SK-N-SH treated with all-trans-retinoic acid at 6 μM for 48 hours (cell line): ENCODE measurements around the gene SMCHD1.

Experiments used
- ATAC-seq: fragments of 200-7000 bp; cut with Tn5 transposase; 3 replicates; pipeline ENCODE4 v1.9.1; 2020; ENCODE audit warnings: mild to moderate bottlenecking, moderate library complexity
- ARNTL ChIP-seq: fragments of 450-650 bp; formaldehyde crosslinking; IDR thresholded peaks from 2 replicates; pipeline ENCODE4 v1.5.0; 2020; ENCODE audit warnings: low read depth, mild to moderate bottlenecking, moderate library complexity, borderline replicate concordance
- BACH2 ChIP-seq: fragments of 250-450 bp; sonication (Bioruptor Pico); IDR thresholded peaks from 2 replicates; pipeline ENCODE4 v1.9.0; 2021; ENCODE audit warnings: mild to moderate bottlenecking, borderline replicate concordance
- CSDC2 ChIP-seq: fragments of 250-450 bp; sonication (Bioruptor Pico); IDR thresholded peaks from 2 replicates; pipeline ENCODE4 v1.5.0; 2020; ENCODE audit warnings: mild to moderate bottlenecking, moderate library complexity
- ESRRG ChIP-seq: fragments of 250-450 bp; sonication (Bioruptor Pico); IDR thresholded peaks from 2 replicates; pipeline ENCODE4 v1.6.1; 2021; ENCODE audit warnings: mild to moderate bottlenecking
- GLIS3 ChIP-seq: fragments of 250-450 bp; sonication (Bioruptor Pico); IDR thresholded peaks from 2 replicates; pipeline ENCODE4 v1.5.0; 2020; ENCODE audit warnings: mild to moderate bottlenecking, moderate library complexity
- ISL1 ChIP-seq: fragments of 250-450 bp; sonication (Bioruptor Pico); IDR thresholded peaks from 2 replicates; pipeline ENCODE4 v2.1.2; 2022; ENCODE audit warnings: mild to moderate bottlenecking, moderate library complexity
- OSR1 ChIP-seq: fragments of 250-450 bp; sonication (Bioruptor Pico); IDR thresholded peaks from 2 replicates; pipeline ENCODE4 v1.8.0; 2022; ENCODE audit warnings: moderate library complexity, mild to moderate bottlenecking, inconsistent platforms
- PATZ1 ChIP-seq: fragments of 250-450 bp; sonication (Bioruptor Pico); IDR thresholded peaks from 2 replicates; pipeline ENCODE4 v1.8.0; 2020; ENCODE audit warnings: mild to moderate bottlenecking, moderate library complexity, borderline replicate concordance
- POU6F1 ChIP-seq: fragments of 250-450 bp; sonication (Bioruptor Pico); IDR thresholded peaks from 2 replicates; pipeline ENCODE4 v1.8.0; 2021; ENCODE audit warnings: low read depth, mild to moderate bottlenecking, moderate library complexity, borderline replicate concordance
- PPARA ChIP-seq: fragments of 250-450 bp; sonication (Bioruptor Pico); IDR thresholded peaks from 2 replicates; pipeline ENCODE4 v1.5.0; 2020; ENCODE audit warnings: mild to moderate bottlenecking, borderline replicate concordance
- RARB ChIP-seq: fragments of 250-450 bp; sonication (Bioruptor Pico); IDR thresholded peaks from 2 replicates; pipeline ENCODE4 v1.8.0; 2021; ENCODE audit warnings: mild to moderate bottlenecking, moderate library complexity
- TCF4 ChIP-seq: fragments of 250-450 bp; sonication (Bioruptor Pico); IDR thresholded peaks from 2 replicates; pipeline ENCODE4 v1.8.0; 2021; ENCODE audit warnings: mild to moderate bottlenecking, moderate library complexity, borderline replicate concordance
- TOX ChIP-seq: fragments of 250-450 bp; sonication (Bioruptor Pico); IDR thresholded peaks from 2 replicates; pipeline ENCODE4 v1.8.0; 2021; ENCODE audit warnings: mild to moderate bottlenecking, moderate library complexity, borderline replicate concordance
- ZC3H10 ChIP-seq: fragments of 250-450 bp; sonication (Bioruptor Pico); IDR thresholded peaks from 2 replicates; pipeline ENCODE4 v1.5.1; 2021; ENCODE audit warnings: mild to moderate bottlenecking, moderate library complexity
- ZFP3 ChIP-seq: fragments of 250-450 bp; sonication (Bioruptor Pico); IDR thresholded peaks from 2 replicates; pipeline ENCODE4 v1.5.0; 2020; ENCODE audit warnings: mild to moderate bottlenecking, moderate library complexity
- ZFP30 ChIP-seq: fragments of 450-650 bp; formaldehyde crosslinking; IDR thresholded peaks from 2 replicates; pipeline ENCODE4 v1.5.0; 2022; ENCODE audit warnings: mild to moderate bottlenecking, moderate library complexity
- ZNF565 ChIP-seq: fragments of 450-650 bp; formaldehyde crosslinking; conservative IDR thresholded peaks from 2 replicates; pipeline ENCODE4 v1.5.0; 2020; ENCODE audit warnings: low read depth, mild to moderate bottlenecking, moderate library complexity
- ZNF70 ChIP-seq: fragments of 450-650 bp; formaldehyde crosslinking; IDR thresholded peaks from 2 replicates; pipeline ENCODE4 v1.5.0; 2020; ENCODE audit warnings: mild to moderate bottlenecking, moderate library complexity
- ZNF8 ChIP-seq: fragments of 450-650 bp; formaldehyde crosslinking; IDR thresholded peaks from 2 replicates; pipeline ENCODE4 v1.5.0; 2020; ENCODE audit warnings: mild to moderate bottlenecking, moderate library complexity
- TF ChIP-seq, protein P1 (sequence below): fragments of 250-450 bp; sonication (Bioruptor Pico); IDR thresholded peaks from 2 replicates; pipeline ENCODE4 v1.5.1; 2021; ENCODE audit warnings: mild to moderate bottlenecking, moderate library complexity
- TF ChIP-seq, protein P2 (sequence below): fragments of 250-450 bp; sonication (Bioruptor Pico); IDR thresholded peaks from 2 replicates; pipeline ENCODE4 v1.5.1; 2020; ENCODE audit warnings: low read depth, mild to moderate bottlenecking, moderate library complexity

SMCHD1 gene

DNA sequence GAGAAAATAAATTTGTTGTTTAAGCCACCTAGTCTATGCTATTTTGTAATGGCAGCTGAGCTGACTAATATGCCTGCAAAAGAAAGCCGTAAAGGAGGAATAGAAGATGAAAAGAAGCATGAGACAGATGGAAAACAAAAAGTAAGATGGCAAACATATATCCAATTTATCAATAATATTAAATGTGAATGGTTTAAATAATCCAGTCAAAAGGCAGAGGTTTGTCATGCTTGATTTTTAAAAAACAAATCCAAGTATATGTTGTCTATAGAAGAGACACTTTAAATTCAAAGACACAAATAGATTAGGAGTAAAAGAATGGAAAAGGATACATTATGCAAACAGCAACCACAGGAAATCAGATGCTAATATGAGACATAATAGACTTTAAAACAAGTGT, 155.9 kb downstream of the SMCHD1 start:
- ATAC-seq = no peak
- TF ChIP-seq ISL1 = no peak
- no peak for TF ChIP-seq ZNF70
- TF ChIP-seq, all 23 proteins: peak for 0

DNA sequence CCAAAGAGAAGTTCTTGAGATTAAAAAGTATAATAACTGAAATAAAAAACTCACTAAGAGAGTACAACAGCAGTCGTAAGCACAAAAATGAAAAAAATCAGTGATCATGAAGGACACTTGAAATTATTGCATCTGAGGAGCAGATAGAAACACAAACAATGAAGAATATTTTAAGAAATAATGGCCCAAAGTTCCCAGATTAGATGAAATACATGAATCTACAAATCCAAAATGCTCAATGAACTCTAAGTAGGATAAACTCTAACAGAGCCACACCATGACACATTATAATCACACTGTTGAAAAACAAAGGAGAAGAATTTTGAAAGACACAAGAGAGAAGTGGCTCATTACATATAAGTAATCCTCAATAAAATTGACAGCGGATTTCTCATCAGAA, 159.4 kb downstream of the SMCHD1 start:
- ATAC-seq = no peak
- TF ChIP-seq ESRRG (no peak), PATZ1 (CRISPR knock-in tag) (no peak), TOX (no peak), PPARA (CRISPR knock-in tag) (no peak), GLIS3 (no peak), ZFP3 (CRISPR knock-in tag) (no peak), CSDC2 (CRISPR knock-in tag) (no peak), ZNF70 (no peak), TCF4 (CRISPR knock-in tag) (no peak), ZC3H10 (CRISPR knock-in tag) (no peak), ZNF8 (CRISPR knock-in tag) (no peak), ZFP30 (no peak), ISL1 (no peak), RARB (no peak), ZNF565 (CRISPR knock-in tag) (no peak), OSR1 (CRISPR knock-in tag) (no peak)
- TF ChIP-seq, protein P1, sequence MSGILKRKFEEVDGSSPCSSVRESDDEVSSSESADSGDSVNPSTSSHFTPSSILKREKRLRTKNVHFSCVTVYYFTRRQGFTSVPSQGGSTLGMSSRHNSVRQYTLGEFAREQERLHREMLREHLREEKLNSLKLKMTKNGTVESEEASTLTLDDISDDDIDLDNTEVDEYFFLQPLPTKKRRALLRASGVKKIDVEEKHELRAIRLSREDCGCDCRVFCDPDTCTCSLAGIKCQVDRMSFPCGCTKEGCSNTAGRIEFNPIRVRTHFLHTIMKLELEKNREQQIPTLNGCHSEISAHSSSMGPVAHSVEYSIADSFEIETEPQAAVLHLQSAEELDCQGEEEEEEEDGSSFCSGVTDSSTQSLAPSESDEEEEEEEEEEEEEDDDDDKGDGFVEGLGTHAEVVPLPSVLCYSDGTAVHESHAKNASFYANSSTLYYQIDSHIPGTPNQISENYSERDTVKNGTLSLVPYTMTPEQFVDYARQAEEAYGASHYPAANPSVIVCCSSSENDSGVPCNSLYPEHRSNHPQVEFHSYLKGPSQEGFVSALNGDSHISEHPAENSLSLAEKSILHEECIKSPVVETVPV (CRISPR knock-in tag) = no peak
- TF ChIP-seq, protein P2, sequence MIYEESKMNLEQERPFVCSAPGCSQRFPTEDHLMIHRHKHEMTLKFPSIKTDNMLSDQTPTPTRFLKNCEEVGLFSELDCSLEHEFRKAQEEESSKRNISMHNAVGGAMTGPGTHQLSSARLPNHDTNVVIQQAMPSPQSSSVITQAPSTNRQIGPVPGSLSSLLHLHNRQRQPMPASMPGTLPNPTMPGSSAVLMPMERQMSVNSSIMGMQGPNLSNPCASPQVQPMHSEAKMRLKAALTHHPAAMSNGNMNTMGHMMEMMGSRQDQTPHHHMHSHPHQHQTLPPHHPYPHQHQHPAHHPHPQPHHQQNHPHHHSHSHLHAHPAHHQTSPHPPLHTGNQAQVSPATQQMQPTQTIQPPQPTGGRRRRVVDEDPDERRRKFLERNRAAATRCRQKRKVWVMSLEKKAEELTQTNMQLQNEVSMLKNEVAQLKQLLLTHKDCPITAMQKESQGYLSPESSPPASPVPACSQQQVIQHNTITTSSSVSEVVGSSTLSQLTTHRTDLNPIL (CRISPR knock-in tag) = no peak
- TF ChIP-seq, all 23 proteins: peak for 0

- TF ChIP-seq GLIS3 = no peak
- no peak for TF ChIP-seq PPARA (CRISPR knock-in tag)
- no peak for TF ChIP-seq ESRRG
- TF ChIP-seq CSDC2 (CRISPR knock-in tag) = no peak
- no peak for TF ChIP-seq TOX
- TF ChIP-seq ZFP30 = no peak
- TF ChIP-seq ISL1 = no peak
- no peak for TF ChIP-seq TCF4 (CRISPR knock-in tag)
- TF ChIP-seq, protein P1 (CRISPR knock-in tag) = no peak
- no peak for TF ChIP-seq ZNF565 (CRISPR knock-in tag)
- no peak for TF ChIP-seq POU6F1
- TF ChIP-seq RARB = no peak
- TF ChIP-seq ARNTL (CRISPR knock-in tag) = no peak
- no peak for TF ChIP-seq BACH2 (CRISPR knock-in tag)
- TF ChIP-seq ZFP3 (CRISPR knock-in tag) = no peak
- TF ChIP-seq ZC3H10 (CRISPR knock-in tag) = no peak
- TF ChIP-seq OSR1 (CRISPR knock-in tag) = no peak
- TF ChIP-seq, all 23 proteins: peak for 0
- no peak for ATAC-seq
Observed at GRCh38 chr18:2818281-2818680, 162.8 kb downstream of the SMCHD1 start.

GRCh38 chr18:2821695-2822094, 166.2 kb downstream of the SMCHD1 start:
- no peak for ATAC-seq
- TF ChIP-seq TCF4 (CRISPR knock-in tag) (no peak), ZNF565 (CRISPR knock-in tag) (no peak), CSDC2 (CRISPR knock-in tag) (no peak), ESRRG (no peak), ZC3H10 (CRISPR knock-in tag) (no peak), POU6F1 (no peak), ISL1 (no peak), ZNF8 (CRISPR knock-in tag) (no peak), ZFP30 (no peak), BACH2 (CRISPR knock-in tag) (no peak), PPARA (CRISPR knock-in tag) (no peak)
- TF ChIP-seq, protein P1 (CRISPR knock-in tag) = no peak
